Liver (tissue), 9 donors: ENCODE results near the gene PSEN1. TPM values are rescaled to one million over a fixed set of nuclear protein-coding genes. Genes with fewer than 3 reads are reported as not detected.

Experiments used
- DNase-seq: peaks from one replicate; pipeline ENCODE4 v3.0.0-alpha.2; 2017; ENCODE audit warnings: low spot score
- H3K27ac ChIP-seq, 2 donors: one replicate each; pipeline ENCODE4 v1.7.0; 2013; ENCODE audit warnings: inconsistent platforms in 2 of 2, low read length in 2 of 2, control low read depth in 1 of 2, low read depth in 1 of 2, mild to moderate bottlenecking in 1 of 2
- H3K27me3 ChIP-seq, 4 donors: one replicate each; pipeline versions ENCODE4 v1.6.1 to v1.7.0; 2013; ENCODE audit warnings: low read length in 3 of 4, inconsistent platforms in 1 of 4, mild to moderate bottlenecking in 1 of 4, moderate library complexity in 1 of 4; ENCODE audit not compliant: control insufficient read depth in 4 of 4, insufficient read depth in 4 of 4
- H3K36me3 ChIP-seq, 4 donors: one replicate each; pipeline versions ENCODE4 v1.6.1 to v1.7.0; 2013; ENCODE audit warnings: low read length in 3 of 4, mild to moderate bottlenecking in 3 of 4, low read depth in 1 of 4, moderate library complexity in 1 of 4; ENCODE audit not compliant: control insufficient read depth in 4 of 4, insufficient read depth in 3 of 4
- H3K4me1 ChIP-seq, 4 donors: one replicate each; pipeline versions ENCODE4 v1.6.1 to v1.7.0; 2013; ENCODE audit warnings: low read length in 3 of 4, mild to moderate bottlenecking in 3 of 4, moderate library complexity in 1 of 4; ENCODE audit not compliant: control insufficient read depth in 4 of 4, insufficient read depth in 4 of 4
- H3K4me3 ChIP-seq, 3 donors: one replicate each; pipeline versions ENCODE4 v1.6.1 to v1.7.0; 2013; ENCODE audit warnings: low read length in 3 of 3, control low read depth in 1 of 3, low read depth in 1 of 3, mild to moderate bottlenecking in 1 of 3
- H3K9ac ChIP-seq, 2 donors: one replicate each; pipeline ENCODE4 v1.7.0; 2013; ENCODE audit warnings: low read length in 2 of 2, mild to moderate bottlenecking in 2 of 2, moderate library complexity in 2 of 2, control low read depth in 1 of 2, low read depth in 1 of 2
- H3K9me3 ChIP-seq, 4 donors: one replicate each; pipeline versions ENCODE4 v1.6.1 to v1.7.0; 2013; ENCODE audit warnings: low read length in 3 of 4; ENCODE audit not compliant: control insufficient read depth in 4 of 4
- CTCF ChIP-seq: fragments of 150-350 bp; IDR thresholded peaks from 2 replicates; pipeline ENCODE4 v1.5.1; 2017; ENCODE audit warnings: improper control_type of control experiment, low read depth, low read length; ENCODE audit not compliant: missing input control
- EGR1 ChIP-seq, 2 donors: IDR thresholded peaks; 2 replicates each; pipeline ENCODE4 v1.6.1; 2016 to 2018; ENCODE audit warnings: antibody characterized with exemption in 2 of 2, low read depth in 2 of 2
- FOXA1 ChIP-seq: IDR thresholded peaks from 2 replicates; pipeline ENCODE4 v1.6.1; 2016; ENCODE audit warnings: antibody characterized with exemption
- FOXA2 ChIP-seq: IDR thresholded peaks from 2 replicates; pipeline ENCODE4 v1.6.1; 2016; ENCODE audit warnings: antibody characterized with exemption
- GABPA ChIP-seq, 2 donors: IDR thresholded peaks in 1 of 2; conservative IDR thresholded peaks in 1 of 2; 2 replicates each; pipeline ENCODE4 v1.6.1; 2016; ENCODE audit warnings: antibody characterized with exemption in 2 of 2, mild to moderate bottlenecking in 1 of 2, moderate library complexity in 1 of 2
- HNF4A ChIP-seq, 2 donors: conservative IDR thresholded peaks; 2 replicates each; pipeline ENCODE4 v1.6.1; 2016; ENCODE audit warnings: antibody characterized with exemption in 2 of 2, mild to moderate bottlenecking in 2 of 2
- HNF4G ChIP-seq: IDR thresholded peaks from 2 replicates; pipeline ENCODE4 v1.6.1; 2016; ENCODE audit warnings: antibody characterized with exemption
- JUND ChIP-seq, 2 donors: IDR thresholded peaks; 2 replicates each; pipeline ENCODE4 v1.6.1; 2016; ENCODE audit warnings: antibody characterized with exemption in 2 of 2
- NR2F2 ChIP-seq: IDR thresholded peaks from 2 replicates; pipeline ENCODE4 v1.6.1; 2016; ENCODE audit warnings: antibody characterized with exemption
- RAD21 ChIP-seq, 2 donors: IDR thresholded peaks; 2 replicates each; pipeline ENCODE4 v1.6.1; 2016; ENCODE audit warnings: antibody characterized with exemption in 2 of 2, mild to moderate bottlenecking in 2 of 2
- RXRA ChIP-seq, 2 donors: IDR thresholded peaks; 2 replicates each; pipeline ENCODE4 v1.6.1; 2017 to 2018; ENCODE audit warnings: antibody characterized with exemption in 2 of 2, mild to moderate bottlenecking in 1 of 2
- SP1 ChIP-seq: IDR thresholded peaks from 2 replicates; pipeline ENCODE4 v1.6.1; 2018; ENCODE audit warnings: antibody characterized with exemption, mild to moderate bottlenecking
- TAF1 ChIP-seq: conservative IDR thresholded peaks from 2 replicates; pipeline ENCODE4 v1.6.1; 2016; ENCODE audit warnings: antibody characterized with exemption, mild to moderate bottlenecking
- YY1 ChIP-seq: IDR thresholded peaks from 2 replicates; pipeline ENCODE4 v1.6.1; 2016; ENCODE audit warnings: antibody characterized with exemption, mild to moderate bottlenecking
- ZBTB33 ChIP-seq: IDR thresholded peaks from 2 replicates; pipeline ENCODE4 v1.6.1; 2016; ENCODE audit warnings: antibody characterized with exemption
- WGBS: extraction: QIAGEN DNeasy Blood & Tissue Kit; methylation state at CpG from one replicate; pipeline ENCODE4 v1.1.7; 2013; 5-methylcytosine and 5-hydroxymethylcytosine counted together
- polyA plus RNA-seq, 2 donors: library from polyadenylated mRNA; stranded (reverse) in 1 of 2; unstranded in 1 of 2; fragments of 200-250 nt in 1 of 2; fragments of >200 nt in 1 of 2; fragmentation: Nextera tagmentation in 1 of 2; extraction: Ambion mirVana in 1 of 2; gene quantifications; one replicate each; pipeline versions ENCODE4 v1.2.1 to v1.2.3, GENCODE V29; 2013 to 2015
- total RNA-seq, 2 donors: library from RNA; depleted of rRNA; stranded (reverse); fragments of >200 nt; gene quantifications; one replicate each; pipeline ENCODE4 v1.2.3, GENCODE V29; 2014
- TF ChIP-seq, protein P1 (sequence below): IDR thresholded peaks from 2 replicates; pipeline ENCODE4 v1.6.1; 2016; ENCODE audit warnings: antibody characterized with exemption
- TF ChIP-seq, protein P2 (sequence below): IDR thresholded peaks from 2 replicates; pipeline ENCODE4 v1.6.1; 2016; ENCODE audit warnings: antibody characterized with exemption
- donor health status: healthy.
- donor health status: healthy.
- donor health status: healthy.
- donor health status: healthy.
- donor health status: healthy.

PSEN1 gene
- total and polyA plus RNA-seq, 4 donors: 10.4 to 36.2 (median 19.9) TPM

- Histone ChIP-seq H3K36me3 (peaks cover 0 to 4% (median under 1%) of the 10 kb centered on the region in 4 donors), H3K4me3 (no peak overlapping the region), H3K27ac (no peak overlapping the region), H3K9ac (no peak overlapping the region), H3K27me3 (no peaks in the 10 kb centered on the region), H3K9me3 (no peaks in the 10 kb centered on the region), H3K4me1 (peaks cover under 1% of the 10 kb centered on the region in 4 donors)
- DNase-seq: no peak
- TF ChIP-seq HNF4A (conservative IDR thresholded peaks at IDR 0.05): no peak
- peak; percentile 21 for TF ChIP-seq NR2F2
- WGBS: 65% methylated on average over 19 of the region's 19 CpGs
Measured at GRCh38 chr14:73231981-73232851, 95.9 kb downstream of the PSEN1 start.

- Histone ChIP-seq H3K27ac (no peak overlapping the region), H3K36me3 (peaks cover 0 to 4% (median under 1%) of the 10 kb centered on the region in 4 donors), H3K4me3 (no peak overlapping the region), H3K27me3 (no peaks in the 10 kb centered on the region), H3K4me1 (peaks cover 2 to 8% (median 7%) of the 10 kb centered on the region in 4 donors), H3K9me3 (no peaks in the 10 kb centered on the region), H3K9ac (no peak overlapping the region)
- WGBS: 83% methylated on average over 8 of the region's 8 CpGs
- no peak for TF ChIP-seq RAD21 (IDR thresholded peaks at IDR 0.05)
- TF ChIP-seq TAF1: no peak
- TF ChIP-seq NR2F2: no peak
- no peak for TF ChIP-seq FOXA2
- no peak for TF ChIP-seq CTCF
- no peak for TF ChIP-seq HNF4G
- TF ChIP-seq JUND (IDR thresholded peaks at IDR 0.05): no peak
- no peak for TF ChIP-seq SP1
- TF ChIP-seq, protein P1, sequence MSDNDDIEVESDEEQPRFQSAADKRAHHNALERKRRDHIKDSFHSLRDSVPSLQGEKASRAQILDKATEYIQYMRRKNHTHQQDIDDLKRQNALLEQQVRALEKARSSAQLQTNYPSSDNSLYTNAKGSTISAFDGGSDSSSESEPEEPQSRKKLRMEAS: no peak
- TF ChIP-seq HNF4A (conservative IDR thresholded peaks at IDR 0.05): no peak
- TF ChIP-seq ZBTB33: no peak
- DNase-seq: no peak
Measured at GRCh38 chr14:73232984-73233383, 96.7 kb downstream of the PSEN1 start.

- Histone ChIP-seq H3K4me1 (peaks cover 5 to 14% (median 11%) of the 10 kb centered on the region in 4 donors), H3K27ac (no peak overlapping the region), H3K9ac (no peak overlapping the region), H3K9me3 (no peaks in the 10 kb centered on the region), H3K4me3 (no peak overlapping the region), H3K36me3 (peaks cover 0 to 4% (median under 1%) of the 10 kb centered on the region in 4 donors), H3K27me3 (peaks cover 0 to 2% (median 0%) of the 10 kb centered on the region in 4 donors)
- no peak for DNase-seq
- TF ChIP-seq TAF1: no peak
- no peak for TF ChIP-seq CTCF
- TF ChIP-seq RXRA (IDR thresholded peaks at IDR 0.05): no peak
- no peak for TF ChIP-seq RAD21 (IDR thresholded peaks at IDR 0.05)
- TF ChIP-seq, protein P1: no peak
- TF ChIP-seq, protein P2, sequence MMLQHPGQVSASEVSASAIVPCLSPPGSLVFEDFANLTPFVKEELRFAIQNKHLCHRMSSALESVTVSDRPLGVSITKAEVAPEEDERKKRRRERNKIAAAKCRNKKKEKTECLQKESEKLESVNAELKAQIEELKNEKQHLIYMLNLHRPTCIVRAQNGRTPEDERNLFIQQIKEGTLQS: no peak
- no peak for TF ChIP-seq FOXA2
- no peak for TF ChIP-seq GABPA (IDR thresholded peaks at IDR 0.05 in 1 of 2, conservative IDR thresholded peaks at IDR 0.05 in 1 of 2)
- no peak for TF ChIP-seq JUND (IDR thresholded peaks at IDR 0.05)
- no peak for TF ChIP-seq FOXA1
- no peak for TF ChIP-seq ZBTB33
- no peak for TF ChIP-seq SP1
- TF ChIP-seq HNF4A (conservative IDR thresholded peaks at IDR 0.05): no peak
- no peak for TF ChIP-seq HNF4G
- TF ChIP-seq EGR1 (IDR thresholded peaks at IDR 0.05; ENCODE audit: low read depth in 2 of 2): no peak
- no peak for TF ChIP-seq YY1
- 91% methylated on average over 10 of the region's 10 CpGs for WGBS
Measured at GRCh38 chr14:73233564-73233963, 97.3 kb downstream of the PSEN1 start.
